ENCODE measurements around the gene RNPC3. TPM values are rescaled to one million over a fixed set of nuclear protein-coding genes. Genes with fewer than 3 reads are reported as not detected.

RNPC3 gene
- total and polyA plus RNA-seq, 11 donors: 8.6 to 30.9 (median 16.3) TPM

GRCh38 chr1:103538226-103538625 lies 12.7 kb downstream of the RNPC3 start:
- Histone ChIP-seq H3K27ac (no peak overlapping the region), H3K27me3 (no peaks in the 10 kb centered on the region), H3K9me3 (no peaks in the 10 kb centered on the region), H3K4me3 (no peak overlapping the region), H3K36me3 (peaks cover 0 to 100% (median 97%) of the 10 kb centered on the region in 9 donors), H3K4me1 (peaks cover 0 to 7% (median under 1%) of the 10 kb centered on the region in 12 donors)
- intact Hi-C loops (cut with DNase I): no loop called here
- TF ChIP-seq CTCF (IDR thresholded peaks at IDR 0.05) (no peak), POLR2A (IDR thresholded peaks at IDR 0.05) (no peak)
- DNase-seq (no peak), ATAC-seq (no peak)
- 96 to 99% (median 97%) methylated on average over 2 of the region's 2 CpGs for WGBS, 4 donors

- Histone ChIP-seq H3K36me3 (peaks cover 0 to 100% (median 99%) of the 10 kb centered on the region in 9 donors), H3K9me3 (no peaks in the 10 kb centered on the region), H3K27me3 (no peaks in the 10 kb centered on the region), H3K4me1 (no peaks in the 10 kb centered on the region), H3K27ac (no peak overlapping the region), H3K4me3 (no peak overlapping the region)
- DNase-seq: no peak
- intact Hi-C loops (cut with DNase I): no loop called here
- TF ChIP-seq CTCF (IDR thresholded peaks at IDR 0.05) (no peak), POLR2A (IDR thresholded peaks at IDR 0.05) (no peak)
- WGBS, 4 donors: 90 to 93% (median 91%) methylated on average over 3 of the region's 3 CpGs
- no peak for ATAC-seq
These were observed 15.9 kb downstream of the RNPC3 start for GRCh38 chr1:103541431-103541830.

GRCh38 chr1:103546496-103546895 lies 21.0 kb downstream of the RNPC3 start:
- H3K4me3 ChIP-seq: no peak overlapping the region
- H3K27ac ChIP-seq: no peak overlapping the region
- H3K9me3 ChIP-seq: no peaks in the 10 kb centered on the region
- TF ChIP-seq POLR2A (IDR thresholded peaks at IDR 0.05) (no peak), CTCF (IDR thresholded peaks at IDR 0.05) (no peak)
- intact Hi-C loops (cut with DNase I): no loop called here
- H3K36me3 ChIP-seq: peaks cover 0 to 100% (median 99%) of the 10 kb centered on the region in 9 donors
- 94 to 97% (median 95%) methylated on average over 1 of the region's 1 CpG for whole genome bisulfite sequencing, 4 donors
- no peak for ATAC-seq
- H3K27me3 ChIP-seq: no peaks in the 10 kb centered on the region
- no peak for DNase-seq
- no peaks in the 10 kb centered on the region for H3K4me1 ChIP-seq

- Histone ChIP-seq H3K27ac (no peak overlapping the region), H3K9me3 (no peaks in the 10 kb centered on the region), H3K36me3 (peaks cover 0 to 100% (median 99%) of the 10 kb centered on the region in 9 donors), H3K4me1 (no peaks in the 10 kb centered on the region), H3K27me3 (no peaks in the 10 kb centered on the region), H3K4me3 (no peak overlapping the region)
- WGBS, 4 donors: 77 to 87% (median 83%) methylated on average over 3 of the region's 3 CpGs
- no peak for TF ChIP-seq POLR2A (IDR thresholded peaks at IDR 0.05)
- no peak for TF ChIP-seq CTCF (IDR thresholded peaks at IDR 0.05)
- DNase-seq: no peak
- ATAC-seq: peak in 1 of 4 donors; percentile 50
- intact Hi-C loops (cut with DNase I): no loop called here
These were observed 22.3 kb downstream of the RNPC3 start for GRCh38 chr1:103547840-103548239.

Data from heart left ventricle (tissue), 16 donors.